GM21825 (cell line): ENCODE measurements around the gene PTCH2.
"Not testable (repeated sequence)": the region's sequence is repeated elsewhere in the genome, so short reads cannot be mapped to it uniquely, and the experiment has no call there.

Source experiments
- ATAC-seq: cut with Tn5 transposase; IDR thresholded peaks from one replicate; pipeline ENCODE4 v1.9.1; 2021; ENCODE audit warnings: mild to moderate bottlenecking, moderate library complexity; ENCODE audit not compliant: unreplicated experiment

The PTCH2 gene

DNA sequence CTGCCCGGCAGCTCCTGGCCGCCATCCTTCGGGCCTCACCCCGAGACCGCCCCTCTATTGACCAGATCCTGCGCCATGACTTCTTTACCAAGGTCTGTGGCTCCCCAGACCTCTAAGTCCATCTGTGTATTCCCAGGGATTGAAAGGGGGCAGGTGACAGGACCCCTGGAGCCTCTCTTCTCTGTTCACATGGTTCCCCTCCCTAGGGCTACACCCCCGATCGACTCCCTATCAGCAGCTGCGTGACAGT is 40.1 kb downstream of the PTCH2 start:
- ATAC-seq: no peak

DNA sequence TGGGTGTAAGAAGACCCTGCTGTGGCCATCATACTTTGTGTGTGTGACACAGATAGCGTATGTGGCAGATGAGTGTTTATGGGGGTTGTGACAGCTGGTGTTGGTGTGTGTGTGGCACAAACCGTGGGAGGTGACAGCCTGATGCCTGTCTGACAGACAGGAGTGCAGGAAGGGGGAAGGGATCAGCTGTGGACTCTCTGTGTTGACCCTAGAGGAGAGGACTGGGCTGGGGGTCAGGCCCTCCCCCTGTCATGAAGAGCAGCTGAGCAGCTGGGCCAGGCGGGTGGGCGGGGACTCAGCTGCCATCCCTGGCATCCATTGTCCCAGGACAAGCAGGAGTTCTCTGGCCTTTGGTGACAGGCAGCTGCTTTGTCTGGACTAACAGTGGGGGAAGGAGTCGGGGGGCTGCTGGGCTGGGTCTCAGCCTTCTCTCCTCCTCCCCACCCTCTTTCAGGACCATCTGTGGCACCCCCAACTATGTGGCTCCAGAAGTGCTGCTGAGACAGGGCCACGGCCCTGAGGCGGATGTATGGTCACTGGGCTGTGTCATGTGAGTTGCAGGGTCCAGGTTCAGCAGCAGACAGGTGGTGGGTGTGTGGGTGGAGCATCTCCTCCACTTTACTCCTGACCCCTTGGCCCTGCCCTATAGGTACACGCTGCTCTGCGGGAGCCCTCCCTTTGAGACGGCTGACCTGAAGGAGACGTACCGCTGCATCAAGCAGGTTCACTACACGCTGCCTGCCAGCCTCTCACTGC is 40.6 kb downstream of the PTCH2 start:
- ATAC-seq: no peak

DNA sequence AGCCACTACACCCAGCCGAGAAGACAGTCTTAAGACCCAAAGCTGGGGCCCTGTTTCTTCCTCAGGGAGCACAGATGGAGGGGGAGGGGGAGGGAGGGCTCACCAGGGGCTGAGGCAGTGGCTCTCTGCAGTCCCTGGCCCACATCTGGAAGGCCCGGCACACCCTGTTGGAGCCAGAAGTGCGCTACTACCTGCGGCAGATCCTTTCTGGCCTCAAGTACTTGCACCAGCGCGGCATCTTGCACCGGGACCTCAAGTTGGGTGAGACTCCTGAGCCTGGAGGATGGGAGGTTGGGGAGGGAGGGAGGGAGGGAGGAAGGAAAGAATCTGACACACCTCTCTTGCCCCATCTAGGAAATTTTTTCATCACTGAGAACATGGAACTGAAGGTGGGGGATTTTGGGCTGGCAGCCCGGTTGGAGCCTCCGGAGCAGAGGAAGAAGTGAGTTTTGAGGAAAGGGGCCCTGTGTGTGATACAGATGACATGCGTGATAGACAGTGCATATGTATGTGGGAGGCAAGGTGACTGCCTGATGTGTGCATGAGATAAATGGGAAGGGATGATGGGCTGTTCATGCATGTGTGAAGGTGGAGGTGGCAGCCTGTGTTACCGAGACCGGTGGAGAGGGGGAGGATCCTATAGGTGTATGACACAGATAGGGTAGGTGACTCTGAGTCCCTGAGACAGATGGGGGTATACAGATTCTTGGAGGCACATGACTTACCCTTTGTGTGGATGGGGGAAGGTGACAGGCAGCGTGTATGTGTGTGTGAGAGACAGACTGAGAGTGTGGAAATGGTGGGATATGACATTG is 41.4 kb downstream of the PTCH2 start:
- no peak for ATAC-seq

DNA sequence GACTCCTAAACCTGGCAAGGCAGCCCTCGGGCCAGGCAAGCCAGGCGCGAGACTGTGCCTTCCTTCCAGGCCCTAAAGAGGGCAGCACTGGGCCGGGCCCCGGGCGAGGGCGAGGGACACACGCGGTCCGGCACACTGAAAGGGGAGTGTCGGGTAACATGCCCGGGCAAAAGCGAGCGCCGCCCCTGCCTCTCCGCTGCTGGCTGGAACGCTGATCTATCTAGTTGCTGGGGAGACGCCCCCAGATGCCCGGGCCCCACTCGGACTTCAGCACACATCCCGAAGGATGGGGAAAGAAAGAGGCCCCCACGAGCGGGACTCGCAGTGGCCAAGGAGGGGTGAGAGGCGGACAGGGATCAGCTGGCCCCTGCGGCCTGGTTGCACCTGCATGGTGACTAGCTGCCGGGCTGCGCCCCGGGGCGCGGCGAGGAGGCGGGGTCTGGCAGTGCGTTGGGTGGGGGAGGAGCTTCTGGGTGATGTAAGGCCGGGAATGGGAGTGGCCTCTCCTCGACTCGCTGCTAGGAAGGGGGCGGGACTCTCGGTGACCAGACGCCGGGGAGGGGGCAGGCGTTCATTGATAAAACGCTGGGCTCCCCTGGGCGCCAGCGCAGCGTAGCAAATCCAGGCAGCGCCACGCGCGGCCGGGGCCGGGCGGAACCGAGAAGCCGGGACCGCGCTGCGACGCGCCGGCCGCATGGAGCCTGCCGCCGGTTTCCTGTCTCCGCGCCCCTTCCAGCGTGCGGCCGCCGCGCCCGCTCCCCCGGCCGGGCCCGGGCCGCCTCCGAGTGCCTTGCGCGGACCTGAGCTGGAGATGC is 43.1 kb downstream of the PTCH2 start, which contains the start of gene PLK3:
PLK3 (plus strand) TSS at position 608 of the 815 bp plus-strand sequence; CDS start at position 695, 87 bp downstream.
- peak; percentile 79 for ATAC-seq

DNA sequence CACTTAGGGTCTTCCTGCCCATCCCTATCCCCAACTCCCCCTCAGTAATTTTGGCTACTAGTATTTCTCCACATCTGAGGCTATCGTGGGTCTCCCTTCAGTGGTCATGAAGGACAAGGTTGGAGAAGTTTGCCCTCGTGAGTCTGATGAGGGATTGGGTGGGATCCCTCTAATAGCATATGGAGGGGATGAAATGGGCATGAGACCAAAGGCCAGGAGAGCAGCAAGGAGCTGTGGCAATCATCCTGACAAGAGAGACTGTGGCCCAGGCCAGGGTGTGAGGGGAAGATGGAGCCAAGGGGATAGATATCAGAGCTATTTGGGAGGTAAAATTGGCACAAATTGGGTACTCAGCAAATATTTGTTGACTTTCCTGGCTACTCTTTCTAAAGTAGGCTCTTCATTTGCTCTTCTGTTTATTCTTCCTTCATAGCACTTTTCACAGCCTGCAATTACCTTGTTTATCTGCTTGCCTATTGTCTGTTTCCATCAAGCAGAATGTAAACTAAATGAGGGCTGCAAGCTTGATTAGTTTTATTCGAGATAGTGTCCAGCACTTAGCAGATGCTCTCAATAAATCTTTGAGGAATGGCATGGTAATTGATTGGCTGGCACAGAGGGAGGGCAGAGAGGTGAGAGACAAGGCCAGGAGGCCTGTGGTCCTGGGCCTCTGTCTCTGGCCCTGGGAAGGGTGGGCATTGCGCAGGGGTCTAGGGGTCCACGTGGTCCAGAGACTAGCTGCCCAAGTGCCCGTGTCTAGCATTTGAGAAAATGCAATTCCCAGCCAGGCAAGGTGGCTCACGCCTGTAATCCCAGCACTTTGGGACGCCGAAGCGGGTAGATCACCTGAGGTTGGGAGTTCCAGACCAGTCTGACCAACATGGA is 44.3 kb downstream of the PTCH2 start:
- no peak for ATAC-seq

DNA sequence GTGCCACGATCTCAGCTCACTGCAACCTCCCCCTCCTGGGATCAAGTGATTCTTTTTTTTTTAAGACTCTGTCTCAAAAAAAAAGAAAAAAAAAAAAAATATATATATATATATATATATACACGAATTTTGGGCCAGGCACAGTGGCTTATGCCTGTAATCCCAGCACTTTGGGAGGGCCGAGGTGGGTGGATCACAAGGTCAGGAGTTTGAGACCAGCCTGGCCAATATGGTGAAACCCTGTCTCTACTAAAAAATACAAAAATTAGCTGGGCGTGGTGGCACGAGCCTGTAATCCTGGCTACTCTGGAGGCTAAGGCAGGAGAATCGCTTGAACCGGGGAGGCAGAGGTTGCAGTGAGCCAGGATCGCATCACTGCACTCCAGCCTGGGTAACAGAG is 45.2 kb downstream of the PTCH2 start:
- ATAC-seq: not testable (repeated sequence)

DNA sequence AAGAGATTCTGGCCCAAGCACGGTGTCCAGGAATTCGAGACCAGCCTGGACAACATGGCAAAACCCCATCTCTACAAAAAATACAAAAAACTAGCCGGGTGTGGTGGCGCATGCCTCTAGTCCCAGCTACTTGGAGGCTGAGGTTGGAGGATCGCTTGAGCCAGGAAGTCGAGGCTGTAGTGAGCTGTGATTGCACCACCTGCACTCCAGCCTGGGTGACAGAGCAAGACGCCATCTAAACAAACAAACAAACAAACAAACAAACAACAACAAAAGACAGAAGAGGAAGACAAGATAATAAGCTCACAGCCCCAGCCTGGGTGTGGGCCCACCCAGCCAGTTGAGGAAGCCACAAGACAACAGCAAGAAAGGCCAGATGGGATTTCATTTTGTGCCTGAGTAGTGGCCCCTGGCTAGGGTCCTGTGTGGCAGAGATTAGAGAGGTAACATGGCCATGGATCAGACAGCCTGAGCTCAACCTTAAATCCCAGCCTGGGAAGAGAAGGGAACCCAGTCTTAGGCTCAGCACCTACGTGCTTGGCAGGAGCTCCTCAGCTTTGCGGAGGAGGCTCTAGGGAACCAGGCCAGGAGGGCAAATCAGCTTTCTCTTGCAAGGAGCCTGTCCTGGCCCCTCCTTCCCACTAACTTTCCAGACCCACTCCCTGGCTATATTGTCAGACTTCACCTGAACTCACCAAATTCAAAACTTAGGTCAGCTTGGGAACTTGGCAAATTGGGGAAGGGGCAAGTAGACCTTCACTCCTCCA is 50.1 kb downstream of the PTCH2 start:
- peak; percentile 7 for ATAC-seq

DNA sequence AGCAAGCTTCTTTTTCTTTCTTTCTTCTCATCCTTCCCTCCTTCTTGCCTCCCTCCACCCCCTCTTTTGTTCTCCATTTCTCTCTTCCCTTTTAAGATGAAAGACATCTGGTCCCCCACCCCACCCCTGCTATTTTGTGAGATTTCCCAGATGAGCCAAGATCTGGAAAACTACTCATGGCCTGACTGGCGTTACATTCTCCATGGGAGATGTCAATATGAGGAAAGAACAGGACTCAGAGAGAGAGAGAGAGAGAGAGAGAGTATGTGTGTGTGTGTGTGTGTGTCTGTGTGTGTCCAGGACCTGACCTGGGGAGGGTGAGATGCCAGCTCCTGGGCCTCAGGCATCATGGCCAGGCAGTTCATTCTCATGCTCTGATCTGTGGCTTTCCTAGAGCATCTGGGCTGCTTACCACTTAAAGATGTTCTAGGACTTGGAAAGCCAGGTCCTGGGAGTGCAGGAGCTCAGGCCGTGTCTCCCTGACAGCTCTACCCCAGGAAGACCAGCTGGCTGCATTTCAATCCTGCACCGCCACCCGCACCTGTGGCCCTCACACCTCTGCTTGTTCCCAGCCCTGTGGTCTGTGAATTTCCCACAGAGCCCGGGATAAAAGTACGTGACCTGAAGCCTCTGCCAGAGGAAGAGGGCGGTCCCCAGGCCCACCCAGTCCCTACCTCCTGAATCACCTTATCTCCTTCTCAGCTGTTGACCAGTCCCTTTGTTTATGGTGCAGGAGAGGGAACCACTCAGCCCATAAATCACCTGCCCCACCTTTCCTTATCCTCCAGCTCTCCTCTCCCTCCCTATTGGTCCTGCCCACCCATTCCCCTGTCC is 51.9 kb downstream of the PTCH2 start:
- ATAC-seq: no peak

DNA sequence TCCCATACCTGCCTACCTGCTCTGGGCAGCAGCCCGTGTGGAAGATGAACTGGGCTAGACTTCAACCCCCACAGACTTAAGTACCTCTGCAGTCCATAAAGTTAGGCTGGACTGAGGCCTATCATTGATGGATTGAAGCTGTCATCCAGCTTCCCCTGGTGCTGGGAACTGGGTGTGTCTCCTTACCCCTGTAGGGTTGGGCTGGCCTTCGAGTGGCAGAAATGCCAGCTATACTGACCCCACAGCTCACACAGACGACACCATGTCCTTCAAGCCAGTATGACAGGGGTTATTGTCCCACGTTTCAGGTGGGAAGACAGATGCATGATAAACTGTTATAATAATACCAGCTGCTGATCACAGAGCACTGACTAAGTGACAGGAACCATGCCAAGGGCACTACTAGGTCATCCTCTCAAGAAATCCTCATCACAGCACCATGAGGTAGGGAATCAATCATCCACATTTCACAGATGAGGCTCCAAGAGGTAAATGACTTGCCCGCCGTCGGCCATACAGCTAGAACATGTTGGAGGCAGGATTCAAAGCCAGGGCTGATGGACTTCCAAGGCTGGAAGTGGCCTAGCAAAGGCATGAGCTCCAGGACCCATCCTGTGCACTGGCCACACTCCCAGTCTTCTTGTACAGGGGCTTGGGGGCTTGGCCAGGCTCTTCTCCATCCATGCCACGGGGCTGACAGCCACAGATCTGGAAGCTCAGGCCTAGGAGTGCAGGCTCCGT is 54.8 kb downstream of the PTCH2 start, which contains the start of gene BEST4:
BEST4 (minus strand) TSS at position 51 of the 741 bp plus-strand sequence. CDS start 465 bp downstream, outside the sequence.
- no peak for ATAC-seq

DNA sequence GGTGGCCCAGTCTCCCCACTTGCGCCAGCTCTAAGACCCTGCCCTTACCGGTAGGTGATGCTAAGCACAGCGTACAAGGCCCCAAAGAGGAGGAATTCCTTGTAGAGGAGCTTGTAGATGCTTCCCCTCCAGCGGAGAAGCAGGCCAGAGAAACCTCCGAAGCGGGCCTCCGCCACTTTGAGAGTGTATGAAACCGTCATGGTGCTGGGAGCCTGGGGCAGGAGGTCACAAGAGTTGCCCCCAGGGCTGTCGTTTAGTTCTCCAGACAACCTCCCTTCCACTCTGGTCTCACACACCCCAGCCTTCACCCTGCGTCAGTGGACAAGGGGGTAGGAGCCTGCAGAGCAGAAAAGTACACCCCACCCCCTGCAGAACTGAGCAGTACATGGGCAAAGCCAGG is 55.5 kb downstream of the PTCH2 start:
- ATAC-seq: no peak

DNA sequence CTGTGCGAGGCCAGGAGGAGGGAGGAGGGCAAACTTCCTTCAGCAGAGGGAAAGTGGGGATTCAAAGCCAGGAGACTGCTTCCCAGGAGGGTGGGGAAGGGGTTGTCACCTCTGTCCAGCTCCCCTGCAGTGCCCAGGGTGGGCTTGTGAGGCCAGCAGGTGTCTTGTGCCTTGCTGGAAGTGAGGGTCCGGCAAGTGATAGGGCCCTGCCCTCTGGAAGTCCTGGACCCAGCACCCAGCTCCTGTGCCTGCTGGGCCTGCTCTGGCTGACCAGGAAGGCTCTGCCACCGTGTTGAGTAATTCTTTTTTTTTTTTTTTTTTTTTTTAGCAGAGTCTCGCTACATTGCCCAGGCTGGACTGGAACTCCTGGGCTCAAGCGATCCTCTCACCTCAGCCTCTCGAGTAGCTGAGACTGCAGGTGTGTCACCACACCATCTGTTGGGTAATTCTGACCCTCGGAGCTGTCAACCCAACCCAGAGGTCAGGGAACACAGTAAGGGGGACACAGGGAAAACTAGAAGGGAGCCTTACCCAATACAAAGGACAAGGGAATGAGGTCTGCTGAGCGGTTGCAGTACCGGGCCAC is 56.1 kb downstream of the PTCH2 start:
- ATAC-seq: no peak

DNA sequence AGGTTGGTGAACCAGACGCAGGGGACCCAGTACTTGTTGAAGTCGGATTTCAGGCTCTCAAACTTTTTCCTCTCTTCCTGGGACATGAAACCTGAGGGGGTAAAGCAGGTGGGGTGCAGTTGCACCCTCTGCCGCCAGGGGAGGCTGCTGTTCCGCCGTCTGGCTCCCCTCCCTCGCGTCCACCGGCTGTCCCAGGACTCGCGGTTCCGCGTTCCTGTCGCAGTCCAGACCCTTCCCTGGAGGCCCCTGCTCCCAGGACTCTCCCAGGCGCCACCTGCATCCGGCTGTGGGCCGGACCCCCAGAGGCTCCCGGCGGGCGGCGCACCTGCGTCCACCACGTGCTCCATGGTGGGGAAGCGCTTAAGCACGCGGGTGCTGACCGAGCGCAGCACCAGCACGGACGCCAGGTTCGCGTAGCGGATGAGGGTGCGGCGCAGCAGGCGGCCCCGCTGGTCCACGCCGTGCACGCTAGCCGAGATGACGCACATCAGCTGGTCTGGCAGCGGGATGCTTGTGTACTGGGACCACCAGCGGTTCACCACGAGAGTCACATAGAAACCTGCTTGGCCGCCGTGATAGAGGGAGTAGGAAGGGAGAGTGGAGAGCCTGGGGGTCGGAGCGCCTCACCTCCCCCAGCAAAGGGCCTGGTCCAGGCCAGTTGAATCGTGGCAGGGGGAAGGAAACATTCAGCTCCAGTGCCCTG is 56.8 kb downstream of the PTCH2 start:
- peak; percentile 48 for ATAC-seq

DNA sequence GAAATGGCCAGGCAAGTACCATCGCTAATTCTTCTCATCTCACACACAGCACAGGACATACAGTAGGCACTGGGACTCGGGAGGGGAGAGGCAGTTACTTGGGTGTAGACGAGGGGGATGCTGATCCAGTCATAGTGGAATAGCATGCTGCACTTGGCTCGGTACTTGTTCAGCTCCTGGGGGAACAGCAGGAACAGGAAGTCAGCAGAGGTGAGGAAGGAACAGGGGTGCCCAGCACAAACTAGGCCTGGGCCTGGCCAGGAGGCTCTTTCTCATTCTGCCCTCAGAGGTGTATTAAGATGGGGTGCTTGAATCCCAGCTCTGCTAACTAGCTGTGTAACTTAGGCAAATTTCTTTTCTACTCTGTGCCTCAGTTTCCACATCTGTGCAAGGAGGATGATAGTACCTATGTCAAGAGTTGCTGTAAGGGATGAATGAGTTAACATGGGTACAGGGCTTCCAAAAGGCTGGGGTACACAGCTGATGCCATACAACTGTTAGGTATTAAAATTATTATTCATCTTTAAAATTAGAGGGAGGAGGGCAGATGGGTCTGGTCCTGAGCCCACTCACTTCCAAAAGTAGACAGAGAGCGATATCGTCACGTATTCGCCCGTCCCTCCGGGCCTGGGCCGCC is 57.4 kb downstream of the PTCH2 start:
- ATAC-seq: no peak

DNA sequence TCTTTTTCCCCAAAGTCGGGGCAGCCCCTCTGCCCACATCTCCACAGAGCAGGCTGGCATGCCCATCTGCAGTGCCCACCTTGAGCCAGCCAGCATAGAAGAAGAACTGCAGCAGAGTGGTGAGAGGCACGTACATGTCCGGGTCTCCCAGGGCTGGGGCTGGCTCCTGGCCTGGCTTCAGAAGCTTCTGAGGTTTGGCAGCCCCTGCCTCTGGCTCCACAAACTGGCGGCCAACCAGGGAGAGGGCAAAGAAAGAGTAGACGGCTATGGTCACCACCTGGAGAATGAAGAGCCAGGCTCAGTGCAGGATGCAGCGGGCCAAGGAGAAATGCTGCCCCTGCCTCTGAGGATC is 58.0 kb downstream of the PTCH2 start:
- ATAC-seq: no peak

DNA sequence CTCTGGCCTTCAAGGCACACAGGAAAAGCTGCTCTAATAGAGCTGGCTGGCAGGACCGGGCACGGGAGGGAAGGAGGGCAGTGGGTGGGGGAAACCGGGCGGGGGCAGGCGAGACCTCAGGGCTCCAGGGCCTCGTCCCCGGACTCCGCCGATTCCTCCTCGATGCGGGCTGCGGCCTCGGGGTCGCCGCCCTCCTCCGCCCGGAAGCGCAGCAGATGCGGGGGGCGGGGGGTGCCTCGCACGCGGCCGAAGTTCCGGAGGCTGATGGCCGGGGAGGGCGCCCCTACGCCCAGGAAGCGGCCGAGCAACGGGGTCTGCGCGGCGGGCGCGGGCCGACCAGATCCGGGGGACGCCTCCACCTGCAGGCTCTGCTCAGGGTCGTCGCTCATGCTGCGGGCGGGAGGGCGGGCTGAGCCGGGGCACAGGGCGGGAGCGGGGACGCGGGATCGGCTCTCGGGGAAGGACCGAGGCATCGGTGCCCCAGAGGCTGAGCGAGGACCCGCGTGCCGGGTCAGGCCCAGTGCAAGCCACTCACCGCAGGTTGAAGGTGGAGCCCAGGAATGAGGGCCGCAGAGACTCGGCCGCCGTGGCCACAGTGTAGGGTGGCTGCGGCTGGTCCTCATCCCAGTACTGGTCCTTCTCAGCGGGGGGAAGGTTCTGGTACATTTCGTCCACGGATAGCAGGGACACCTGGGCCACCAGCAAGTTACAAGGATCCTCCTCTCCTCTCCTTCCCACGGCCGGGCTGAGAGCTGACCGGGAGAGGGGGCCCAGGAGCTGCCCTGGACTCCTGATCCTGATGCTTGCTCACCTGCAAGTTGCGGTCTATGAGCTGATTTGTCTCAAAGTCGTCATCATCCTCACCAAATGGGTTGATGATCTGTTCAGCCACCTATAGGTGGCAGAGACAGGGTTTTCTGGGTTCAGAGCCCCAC is 58.7 kb downstream of the PTCH2 start:
- ATAC-seq: no peak

DNA sequence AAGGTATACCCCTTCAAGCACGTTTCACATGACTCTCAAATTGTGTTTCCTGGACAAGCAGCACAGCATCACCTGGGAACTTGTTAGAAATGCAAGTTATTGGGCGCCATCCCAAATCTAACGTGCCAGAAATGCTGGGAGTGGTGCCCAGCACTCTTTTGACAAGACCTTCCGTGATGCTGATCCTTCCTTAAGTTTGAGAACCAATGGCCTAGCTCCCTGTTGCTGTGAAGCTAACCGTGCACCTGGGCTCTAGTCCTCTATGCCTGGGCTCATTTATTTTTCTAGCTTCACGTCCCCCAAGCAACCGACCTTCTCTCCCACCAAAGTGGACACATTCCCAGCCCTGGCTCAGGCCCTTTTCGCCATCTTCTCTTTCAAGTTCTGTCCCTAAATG is 59.4 kb downstream of the PTCH2 start:
- no peak for ATAC-seq
